Measurements from ENCODE around the gene CRB2.
A peak's percentile ranks its signal among the peaks of the same experiment; 100 is the strongest.

Gene CRB2

GRCh38 chr9:123355761-123356431 lies at the start of gene CRB2:
Gene CRB2, plus strand, starts transcription at chr9:123356197. Its CDS starts 64 bp downstream, at chr9:123356261.
- no peak for DNase-seq

GRCh38 chr9:123309611-123310010 lies 46.4 kb upstream of the CRB2 start:
- DNase-seq = no peak

- DNase-seq = no peak
These were observed 45.3 kb upstream of the CRB2 start for GRCh38 chr9:123310551-123311249.

GRCh38 chr9:123311250-123311752 lies 44.7 kb upstream of the CRB2 start:
- no peak for DNase-seq

- no peak for DNase-seq
These were observed 43.6 kb upstream of the CRB2 start for GRCh38 chr9:123312306-123312877.

- DNase-seq = no peak
These were observed 41.4 kb upstream of the CRB2 start for GRCh38 chr9:123314617-123315016.

GRCh38 chr9:123315635-123316034 lies 40.4 kb upstream of the CRB2 start:
- no peak for DNase-seq

GRCh38 chr9:123316053-123316718 lies 39.8 kb upstream of the CRB2 start:
- DNase-seq = no peak

- DNase-seq = no peak
These were observed 37.8 kb upstream of the CRB2 start for GRCh38 chr9:123318202-123318601.

- no peak for DNase-seq
These were observed 37.0 kb upstream of the CRB2 start for GRCh38 chr9:123318961-123319421.

GRCh38 chr9:123319541-123320339 lies 36.3 kb upstream of the CRB2 start:
- no peak for DNase-seq

- DNase-seq = no peak
These were observed 35.2 kb upstream of the CRB2 start for GRCh38 chr9:123320814-123321213.

- DNase-seq = no peak
These were observed 34.3 kb upstream of the CRB2 start for GRCh38 chr9:123321616-123322272.

- DNase-seq = peak; percentile 42
These were observed 33.5 kb upstream of the CRB2 start for GRCh38 chr9:123322273-123323195.

- DNase-seq = no peak
These were observed 32.6 kb upstream of the CRB2 start for GRCh38 chr9:123323196-123324013.

GRCh38 chr9:123324767-123325183 lies 31.2 kb upstream of the CRB2 start:
- no peak for DNase-seq

GRCh38 chr9:123326187-123326586 lies 29.8 kb upstream of the CRB2 start:
- DNase-seq = no peak

GRCh38 chr9:123326662-123327093 lies 29.3 kb upstream of the CRB2 start:
- no peak for DNase-seq

- no peak for DNase-seq
These were observed 28.3 kb upstream of the CRB2 start for GRCh38 chr9:123327697-123328100.
